Breast epithelium (tissue), 4 donors: ENCODE measurements around the gene OR51G1. TPM values are rescaled to one million over a fixed set of nuclear protein-coding genes. Genes with fewer than 3 reads are reported as not detected.

Source experiments
- DNase-seq, 2 donors: peaks; one replicate each; pipeline ENCODE4 v3.0.0-alpha.2; 2019; ENCODE audit warnings: low spot score in 2 of 2
- H3K27ac ChIP-seq, 2 donors: fragments of 200-600 bp; sonication (generic) in 1 of 2; one replicate each; pipeline ENCODE4 v1.5.1; 2016 to 2019; ENCODE audit warnings: mild to moderate bottlenecking in 1 of 2
- H3K27me3 ChIP-seq, 2 donors: fragments of 200-600 bp; sonication (generic) in 1 of 2; one replicate each; pipeline versions ENCODE4 v1.5.1 to v1.6.0; 2017 to 2019; ENCODE audit warnings: control low read depth in 1 of 2, mild to moderate bottlenecking in 1 of 2
- H3K36me3 ChIP-seq: fragments of 200-600 bp; one replicate; pipeline ENCODE4 v1.5.1; 2019
- H3K4me1 ChIP-seq, 2 donors: fragments of 200-600 bp; sonication (generic); one replicate each; pipeline ENCODE4 v1.5.1; 2016 to 2019; ENCODE audit warnings: control low read depth in 1 of 2
- H3K4me3 ChIP-seq, 3 donors: fragments of 200-600 bp; sonication (generic); 1 replicate in 2 of 3; 2 replicates in 1 of 3; pipeline ENCODE4 v1.5.1; 2016 to 2019; ENCODE audit warnings: mild to moderate bottlenecking in 3 of 3, moderate library complexity in 2 of 3
- H3K9me3 ChIP-seq, 2 donors: fragments of 200-600 bp; sonication (generic) in 1 of 2; one replicate each; pipeline ENCODE4 v1.5.1; 2016 to 2019; ENCODE audit warnings: control low read depth in 1 of 2
- POLR2A ChIP-seq: fragments of 450-650 bp; IDR thresholded peaks from one replicate; pipeline ENCODE4 v1.6.1; 2016; ENCODE audit warnings: antibody characterized with exemption, mild to moderate bottlenecking, moderate library complexity
- POLR2AphosphoS5 ChIP-seq, 3 donors: sonication (generic); formaldehyde crosslinking; IDR thresholded peaks; one replicate each; pipeline ENCODE4 v1.6.1; 2017; ENCODE audit warnings: antibody characterized with exemption in 3 of 3
- intact Hi-C: fragments of 100-400 bp; cut with DNase I; formaldehyde crosslinking; loops from one replicate; pipeline ENCODE4 v1.15.1; 2023; ENCODE audit warnings: low total_unique reads
- total RNA-seq, 3 donors: library from RNA; depleted of rRNA; stranded (reverse); fragments of >200 nt; gene quantifications; one replicate each; pipeline ENCODE4 v1.1.0, GENCODE V29; 2016
- TF ChIP-seq, protein P1 (sequence below), 3 donors: fragments of 450-650 bp; IDR thresholded peaks; one replicate each; pipeline ENCODE4 v1.5.1; 2016 to 2017; ENCODE audit warnings: antibody characterized with exemption in 3 of 3, mild to moderate bottlenecking in 3 of 3, moderate library complexity in 3 of 3

The OR51G1 gene
- total RNA-seq, 3 donors from 2014 or later = not detected

DNA sequence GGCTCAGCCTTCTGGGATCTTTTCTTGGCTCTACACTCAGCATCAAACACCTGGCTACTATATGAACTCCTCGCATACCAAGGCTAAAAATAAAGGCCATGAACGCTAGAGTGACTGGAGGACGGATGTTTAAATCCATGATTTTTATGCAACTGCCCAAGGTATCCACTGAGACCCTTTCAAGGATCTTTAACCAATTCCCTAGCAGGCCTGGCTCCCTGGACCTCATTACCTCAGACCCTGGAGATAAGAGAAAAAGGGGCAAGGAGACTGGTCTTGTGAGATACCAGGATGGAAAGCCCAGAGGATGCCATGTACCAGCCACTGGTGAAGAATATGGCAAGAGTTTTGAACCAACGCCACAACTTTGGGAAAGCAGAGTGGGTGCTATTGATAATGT, 4.9 kb downstream of the OR51G1 start, which contains the start of gene OR51G2:
TSS of gene OR51G2 (minus strand) at position 101 of the 400 bp plus-strand sequence. CDS start 3,687 bp downstream, outside the sequence.
- intact Hi-C loops = no loop called here
- no peak for DNase-seq
- no peaks in the 10 kb centered on the region for H3K9me3 ChIP-seq
- no peaks in the 10 kb centered on the region for H3K27me3 ChIP-seq
- no peaks in the 10 kb centered on the region for H3K36me3 ChIP-seq
- no peak within 1 kb of the TSS for H3K27ac ChIP-seq
- TF ChIP-seq, protein P1, sequence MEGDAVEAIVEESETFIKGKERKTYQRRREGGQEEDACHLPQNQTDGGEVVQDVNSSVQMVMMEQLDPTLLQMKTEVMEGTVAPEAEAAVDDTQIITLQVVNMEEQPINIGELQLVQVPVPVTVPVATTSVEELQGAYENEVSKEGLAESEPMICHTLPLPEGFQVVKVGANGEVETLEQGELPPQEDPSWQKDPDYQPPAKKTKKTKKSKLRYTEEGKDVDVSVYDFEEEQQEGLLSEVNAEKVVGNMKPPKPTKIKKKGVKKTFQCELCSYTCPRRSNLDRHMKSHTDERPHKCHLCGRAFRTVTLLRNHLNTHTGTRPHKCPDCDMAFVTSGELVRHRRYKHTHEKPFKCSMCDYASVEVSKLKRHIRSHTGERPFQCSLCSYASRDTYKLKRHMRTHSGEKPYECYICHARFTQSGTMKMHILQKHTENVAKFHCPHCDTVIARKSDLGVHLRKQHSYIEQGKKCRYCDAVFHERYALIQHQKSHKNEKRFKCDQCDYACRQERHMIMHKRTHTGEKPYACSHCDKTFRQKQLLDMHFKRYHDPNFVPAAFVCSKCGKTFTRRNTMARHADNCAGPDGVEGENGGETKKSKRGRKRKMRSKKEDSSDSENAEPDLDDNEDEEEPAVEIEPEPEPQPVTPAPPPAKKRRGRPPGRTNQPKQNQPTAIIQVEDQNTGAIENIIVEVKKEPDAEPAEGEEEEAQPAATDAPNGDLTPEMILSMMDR (IDR thresholded peaks at IDR 0.05) = no peak
- no peaks in the 10 kb centered on the region for H3K4me1 ChIP-seq
- no peak within 1 kb of the TSS for H3K4me3 ChIP-seq

DNA sequence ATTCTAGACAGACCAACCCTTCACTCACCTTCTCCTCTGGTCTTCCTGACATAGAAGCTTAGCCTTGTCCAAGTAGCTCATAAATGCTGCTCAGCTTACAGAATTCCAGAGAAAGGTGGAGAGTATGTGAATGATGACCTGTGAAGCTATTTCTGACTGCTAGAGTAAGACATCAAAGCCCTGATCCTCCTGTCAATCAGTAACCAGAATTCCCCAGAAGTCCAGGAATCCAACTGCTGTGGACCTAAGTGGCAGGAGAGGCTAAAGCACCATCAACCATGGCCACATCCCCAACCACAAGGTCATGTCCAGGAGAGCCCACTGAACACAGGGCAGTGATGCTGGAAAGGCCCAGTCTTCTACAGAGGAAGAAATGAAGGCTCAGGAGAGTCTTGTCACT, 7.6 kb downstream of the OR51G1 start:
- intact Hi-C loops = no loop called here
- no peak for DNase-seq
- no peak overlapping the region for H3K27ac ChIP-seq
- no peaks in the 10 kb centered on the region for H3K4me1 ChIP-seq
- H3K9me3 ChIP-seq = no peaks in the 10 kb centered on the region
- H3K36me3 ChIP-seq = no peaks in the 10 kb centered on the region
- H3K4me3 ChIP-seq = no peak overlapping the region
- no peak for TF ChIP-seq POLR2AphosphoS5 (IDR thresholded peaks at IDR 0.05)
- TF ChIP-seq, protein P1 (IDR thresholded peaks at IDR 0.05) = no peak
- TF ChIP-seq POLR2A = no peak
- no peaks in the 10 kb centered on the region for H3K27me3 ChIP-seq

DNA sequence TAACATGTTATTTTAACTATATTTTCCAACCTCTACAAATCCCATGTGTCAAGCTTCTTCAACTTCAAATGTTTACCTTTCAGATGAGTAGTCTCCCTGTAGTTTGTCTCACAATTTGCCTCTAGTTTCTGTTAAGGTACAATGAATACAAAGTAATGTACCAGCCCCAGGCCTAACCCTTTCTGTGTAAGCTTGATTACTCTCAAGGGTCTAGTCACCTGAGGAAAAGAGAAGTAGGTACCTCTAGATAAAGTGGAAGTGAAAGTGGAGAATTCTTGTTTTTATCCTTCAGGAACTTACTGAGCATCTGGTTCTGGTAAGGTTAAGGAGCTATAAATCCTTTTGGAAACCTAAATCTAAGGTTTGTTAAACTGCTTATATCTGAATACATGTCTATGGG, 20.7 kb downstream of the OR51G1 start, which contains the start of gene OR51A7:
TSS of gene OR51A7 (plus strand) at position 300 of the 400 bp plus-strand sequence. CDS start 3,587 bp downstream, outside the sequence.
- Histone ChIP-seq H3K36me3 (no peaks in the 10 kb centered on the region), H3K4me1 (no peaks in the 10 kb centered on the region), H3K4me3 (no peak within 1 kb of the TSS), H3K27me3 (no peaks in the 10 kb centered on the region), H3K9me3 (no peaks in the 10 kb centered on the region), H3K27ac (no peak within 1 kb of the TSS)
- no peak for DNase-seq
- TF ChIP-seq, protein P1 (IDR thresholded peaks at IDR 0.05) = no peak
- TF ChIP-seq POLR2A (no peak), POLR2AphosphoS5 (IDR thresholded peaks at IDR 0.05) (no peak)
- intact Hi-C loops = loop anchor here (2.0 kb wide), 1 partner anchor 41 kb away; no protein-coding TSS in a partner anchor

DNA sequence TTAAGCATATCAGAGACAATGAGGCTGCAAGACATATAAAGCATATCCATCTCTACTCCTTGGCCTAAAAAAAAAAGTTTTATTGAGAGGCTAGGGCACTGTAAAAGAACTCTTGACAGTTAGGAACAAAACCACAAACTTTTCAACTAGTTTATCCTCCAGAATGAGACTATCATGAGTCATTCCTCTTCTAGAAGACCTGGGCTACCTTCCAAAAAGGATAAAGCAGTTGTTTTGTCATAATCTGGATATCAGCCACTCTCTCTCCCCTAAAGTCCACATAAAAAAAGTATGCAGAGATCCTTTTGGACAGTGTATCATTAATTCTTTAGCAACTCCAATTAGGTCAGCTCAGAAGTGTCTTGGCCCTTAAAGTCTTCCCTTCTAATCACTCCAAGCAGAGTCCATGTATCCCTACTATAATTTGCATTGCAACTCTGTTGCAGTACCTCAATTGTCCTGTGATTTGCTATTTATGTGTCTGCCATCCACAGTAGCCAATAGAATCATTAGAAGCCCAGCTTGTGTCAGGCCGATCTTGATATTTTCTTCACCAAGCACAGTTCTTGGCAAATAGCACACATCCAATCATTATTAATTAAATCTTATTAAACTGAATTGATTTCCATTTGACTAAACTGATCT, 32.0 kb downstream of the OR51G1 start:
- no peaks in the 10 kb centered on the region for H3K4me1 ChIP-seq
- H3K4me3 ChIP-seq = no peak overlapping the region
- no peaks in the 10 kb centered on the region for H3K27me3 ChIP-seq
- no peak overlapping the region for H3K27ac ChIP-seq
- no peaks in the 10 kb centered on the region for H3K9me3 ChIP-seq
- TF ChIP-seq, protein P1 (IDR thresholded peaks at IDR 0.05) = no peak
- no peak for TF ChIP-seq POLR2A
- no peak for DNase-seq
- no peaks in the 10 kb centered on the region for H3K36me3 ChIP-seq
- intact Hi-C loops = no loop called here

DNA sequence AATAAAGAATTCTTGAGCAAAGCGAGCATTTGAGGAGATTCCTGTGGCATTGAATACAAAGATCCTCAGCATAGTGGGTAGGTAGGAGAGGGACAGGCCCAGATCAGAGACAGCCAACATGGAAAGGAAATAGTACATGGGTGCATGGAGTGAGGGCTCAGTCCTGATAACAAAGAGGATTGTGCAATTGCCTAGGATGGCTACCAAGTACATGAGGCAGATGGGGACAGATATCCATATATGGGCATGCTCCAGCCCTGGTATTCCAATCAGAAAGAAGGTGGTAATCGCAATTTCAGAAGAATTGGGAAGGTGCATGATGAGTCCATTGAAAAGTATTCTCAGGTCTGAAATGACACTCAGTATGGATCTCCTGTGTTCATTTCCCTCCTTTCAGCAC, 33.9 kb downstream of the OR51G1 start:
- no peaks in the 10 kb centered on the region for H3K36me3 ChIP-seq
- no peak for DNase-seq
- no peaks in the 10 kb centered on the region for H3K9me3 ChIP-seq
- TF ChIP-seq, protein P1 (IDR thresholded peaks at IDR 0.05) = no peak
- no peak for TF ChIP-seq POLR2A
- no peak for TF ChIP-seq POLR2AphosphoS5 (IDR thresholded peaks at IDR 0.05)
- H3K4me1 ChIP-seq = no peaks in the 10 kb centered on the region
- intact Hi-C loops = no loop called here
- no peaks in the 10 kb centered on the region for H3K27me3 ChIP-seq
- H3K27ac ChIP-seq = no peak overlapping the region
- H3K4me3 ChIP-seq = no peak overlapping the region
